Progenitor cell of endocrine pancreas (in vitro differentiated cells): ENCODE measurements around the gene SRR. TPM values are rescaled to one million over a fixed set of nuclear protein-coding genes. Genes with fewer than 3 reads are reported as not detected.
"Not testable (repeated sequence)": the region's sequence is repeated elsewhere in the genome, so short reads cannot be mapped to it uniquely, and the experiment has no call there.

Experiments
- DNase-seq: peaks from one replicate; pipeline ENCODE4 v3.0.0; 2021; ENCODE audit warnings: low spot score; ENCODE audit not compliant: unreplicated experiment
- H3K27ac Mint-ChIP-seq: 2 replicates; pipeline ENCODE4 v1.8.0; 2021; ENCODE audit warnings: mild to moderate bottlenecking, moderate library complexity, mixed read lengths
- H3K27me3 Mint-ChIP-seq: 2 replicates; pipeline ENCODE4 v1.8.0; 2021; ENCODE audit warnings: mixed read lengths
- H3K36me3 Mint-ChIP-seq: 2 replicates; pipeline ENCODE4 v1.8.0; 2022; ENCODE audit warnings: mixed read lengths; ENCODE audit not compliant: insufficient read depth
- H3K4me1 Mint-ChIP-seq: 2 replicates; pipeline ENCODE4 v1.8.0; 2021; ENCODE audit warnings: low read depth, mixed read lengths
- H3K4me3 Mint-ChIP-seq: 2 replicates; pipeline ENCODE4 v1.8.0; 2021; ENCODE audit warnings: low read depth, mild to moderate bottlenecking, moderate library complexity, mixed read lengths
- H3K9me3 Mint-ChIP-seq: 2 replicates; pipeline ENCODE4 v1.8.0; 2021; ENCODE audit warnings: low read depth, mixed read lengths
- CTCF ChIP-seq: fragments of 200-600 bp; sonication (generic); IDR thresholded peaks from one replicate; pipeline ENCODE4 v1.5.0; 2021; ENCODE audit warnings: antibody characterized with exemption, mild to moderate bottlenecking; ENCODE audit not compliant: unreplicated experiment
- total RNA-seq: library from RNA; stranded (reverse); gene quantifications from 2 replicates; pipeline ENCODE4 v1.2.1, GENCODE V29; 2021

The SRR gene
- total RNA-seq, 1 donor from 2014 or later = 15.2 TPM

- H3K27ac Mint-ChIP-seq = peak overlapping the region; percentile 25
- no peak for TF ChIP-seq CTCF
- H3K4me3 Mint-ChIP-seq = peak overlapping the region; percentile 61
- H3K27me3 Mint-ChIP-seq = no peaks in the 10 kb centered on the region
- peaks cover 6% of the 10 kb centered on the region for H3K36me3 Mint-ChIP-seq
- peaks cover 11% of the 10 kb centered on the region for H3K4me1 Mint-ChIP-seq
- H3K9me3 Mint-ChIP-seq = no peaks in the 10 kb centered on the region
- no peak for DNase-seq
Measured at GRCh38 chr17:2304931-2305330, 1.2 kb downstream of the SRR start.

- Mint-ChIP-seq H3K27ac (peak overlapping the region; percentile 15), H3K36me3 (no peaks in the 10 kb centered on the region), H3K4me1 (peaks cover 2% of the 10 kb centered on the region), H3K4me3 (no peak overlapping the region), H3K9me3 (no peaks in the 10 kb centered on the region), H3K27me3 (no peaks in the 10 kb centered on the region)
- no peak for DNase-seq
- TF ChIP-seq CTCF = no peak
Measured at GRCh38 chr17:2309338-2310154, 5.8 kb downstream of the SRR start.

GRCh38 chr17:2312736-2313135 is 9.0 kb downstream of the SRR start:
- Mint-ChIP-seq H3K4me1 (peaks cover 2% of the 10 kb centered on the region), H3K4me3 (no peak overlapping the region), H3K27me3 (no peaks in the 10 kb centered on the region), H3K36me3 (peaks cover under 1% of the 10 kb centered on the region), H3K9me3 (no peaks in the 10 kb centered on the region), H3K27ac (no peak overlapping the region)
- DNase-seq = no peak
- TF ChIP-seq CTCF = no peak

GRCh38 chr17:2316916-2317205 is 13.1 kb downstream of the SRR start:
- H3K4me1 Mint-ChIP-seq, H3K27ac Mint-ChIP-seq, H3K27me3 Mint-ChIP-seq, DNase-seq, H3K9me3 Mint-ChIP-seq, H3K36me3 Mint-ChIP-seq, H3K4me3 Mint-ChIP-seq: not testable (repeated sequence)

GRCh38 chr17:2317796-2318195 is 14.0 kb downstream of the SRR start:
- peaks cover 10% of the 10 kb centered on the region for H3K36me3 Mint-ChIP-seq
- H3K27ac Mint-ChIP-seq = no peak overlapping the region
- H3K4me3 Mint-ChIP-seq = no peak overlapping the region

More at GRCh38 chr17:2317796-2318195, 14.0 kb downstream of the SRR start:
- DNase-seq = no peak
- no peak for TF ChIP-seq CTCF
- H3K4me1 Mint-ChIP-seq = no peaks in the 10 kb centered on the region
- H3K9me3 Mint-ChIP-seq = no peaks in the 10 kb centered on the region
- H3K27me3 Mint-ChIP-seq = no peaks in the 10 kb centered on the region
